WTC11 (cell line): Measurements from ENCODE around the gene CACNA1C.

Experiments
- ARID4B ChIP-seq: sonication (generic); formaldehyde crosslinking; IDR thresholded peaks from 2 replicates; pipeline ENCODE4 v1.8.0; 2023; ENCODE audit warnings: missing genetic modification reagents, mild to moderate bottlenecking, borderline replicate concordance
- ATF6 ChIP-seq: sonication (generic); formaldehyde crosslinking; IDR thresholded peaks from 2 replicates; pipeline ENCODE4 v1.8.1; 2023; ENCODE audit warnings: mild to moderate bottlenecking, missing genetic modification reagents
- CREB1 ChIP-seq: sonication (generic); formaldehyde crosslinking; IDR thresholded peaks from 2 replicates; pipeline ENCODE4 v1.8.0; 2023; ENCODE audit warnings: mild to moderate bottlenecking, missing genetic modification reagents
- CTCF ChIP-seq: fragments of 200-600 bp; IDR thresholded peaks from 2 replicates; pipeline ENCODE4 v1.8.0; 2022; ENCODE audit warnings: antibody characterized with exemption
- E2F4 ChIP-seq: sonication (generic); formaldehyde crosslinking; IDR thresholded peaks from 2 replicates; pipeline ENCODE4 v1.8.1; 2022; ENCODE audit warnings: low read depth, mild to moderate bottlenecking, moderate library complexity, missing genetic modification reagents, borderline replicate concordance
- MLX ChIP-seq: sonication (generic); formaldehyde crosslinking; IDR thresholded peaks from 2 replicates; pipeline ENCODE4 v1.8.1; 2023; ENCODE audit warnings: mild to moderate bottlenecking, missing genetic modification reagents, moderate library complexity
- NR2C2 ChIP-seq: sonication (generic); formaldehyde crosslinking; IDR thresholded peaks from 2 replicates; pipeline ENCODE4 v1.8.0; 2022; ENCODE audit warnings: mild to moderate bottlenecking, missing genetic modification reagents
- RELA ChIP-seq: sonication (generic); formaldehyde crosslinking; IDR thresholded peaks from 2 replicates; pipeline ENCODE4 v1.8.1; 2022; ENCODE audit warnings: missing genetic modification reagents, mild to moderate bottlenecking, borderline replicate concordance
- TEAD1 ChIP-seq: sonication (generic); formaldehyde crosslinking; IDR thresholded peaks from 2 replicates; pipeline ENCODE4 v1.8.0; 2022; ENCODE audit warnings: mild to moderate bottlenecking, missing genetic modification reagents
- TF ChIP-seq, protein P1 (sequence below): sonication (generic); formaldehyde crosslinking; IDR thresholded peaks from 2 replicates; pipeline ENCODE4 v1.8.1; 2023; ENCODE audit warnings: mild to moderate bottlenecking, missing genetic modification reagents, moderate library complexity
- TF ChIP-seq, protein P2 (sequence below): sonication (generic); formaldehyde crosslinking; IDR thresholded peaks from 2 replicates; pipeline ENCODE4 v1.8.0; 2022; ENCODE audit warnings: mild to moderate bottlenecking, missing genetic modification reagents
- TF ChIP-seq, protein P3 (sequence below): sonication (generic); formaldehyde crosslinking; IDR thresholded peaks from 2 replicates; pipeline ENCODE4 v1.8.0; 2022; ENCODE audit warnings: mild to moderate bottlenecking, missing genetic modification reagents

DNA sequence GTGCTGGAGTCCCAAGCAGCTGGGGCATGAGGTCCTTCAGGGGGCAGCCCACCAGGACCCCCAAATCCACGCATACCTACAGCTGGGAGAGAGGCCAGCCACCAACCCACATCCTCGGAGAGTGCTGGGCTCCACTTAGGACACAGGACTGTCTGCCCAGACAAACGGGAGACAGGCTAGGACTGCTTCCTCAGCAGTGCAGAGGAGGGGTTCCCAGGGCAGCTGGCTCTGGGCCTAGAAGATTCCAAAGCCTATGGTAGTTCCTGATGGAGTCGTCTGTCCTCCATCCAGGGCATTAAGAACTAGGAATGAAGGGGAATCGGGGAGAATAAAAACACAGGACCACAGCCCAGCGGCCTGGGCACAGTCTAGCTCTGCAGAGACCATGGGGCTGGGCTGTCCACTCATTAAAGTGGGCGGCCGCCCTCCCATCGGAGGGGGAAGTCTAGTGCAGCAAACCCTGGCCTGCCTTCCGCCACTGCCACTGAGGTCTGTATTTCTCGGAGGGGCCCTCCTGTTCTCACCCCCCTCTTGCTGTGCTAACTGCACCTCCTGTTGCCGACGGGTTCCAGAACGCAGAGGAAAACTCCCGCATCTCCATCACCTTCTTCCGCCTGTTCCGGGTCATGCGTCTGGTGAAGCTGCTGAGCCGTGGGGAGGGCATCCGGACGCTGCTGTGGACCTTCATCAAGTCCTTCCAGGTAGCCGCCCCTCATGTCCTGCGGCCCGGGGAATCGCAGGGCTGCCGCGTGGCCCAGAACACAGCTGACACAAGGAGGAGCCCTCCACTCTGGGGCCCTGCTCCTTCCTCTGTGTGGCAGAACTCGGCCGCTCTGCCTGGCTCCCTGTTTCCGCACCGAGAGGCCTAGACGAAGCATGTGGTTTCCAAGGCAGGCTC, 598.5 kb downstream of the CACNA1C start:
- TF ChIP-seq MLX (CRISPR knock-in tag) (no peak), CTCF (no peak), RELA (CRISPR knock-in tag) (no peak), TEAD1 (CRISPR knock-in tag) (no peak), ARID4B (CRISPR knock-in tag) (no peak), CREB1 (CRISPR knock-in tag) (no peak), ATF6 (CRISPR knock-in tag) (no peak), NR2C2 (CRISPR knock-in tag) (no peak), E2F4 (CRISPR knock-in tag) (no peak)
- TF ChIP-seq, protein P1, sequence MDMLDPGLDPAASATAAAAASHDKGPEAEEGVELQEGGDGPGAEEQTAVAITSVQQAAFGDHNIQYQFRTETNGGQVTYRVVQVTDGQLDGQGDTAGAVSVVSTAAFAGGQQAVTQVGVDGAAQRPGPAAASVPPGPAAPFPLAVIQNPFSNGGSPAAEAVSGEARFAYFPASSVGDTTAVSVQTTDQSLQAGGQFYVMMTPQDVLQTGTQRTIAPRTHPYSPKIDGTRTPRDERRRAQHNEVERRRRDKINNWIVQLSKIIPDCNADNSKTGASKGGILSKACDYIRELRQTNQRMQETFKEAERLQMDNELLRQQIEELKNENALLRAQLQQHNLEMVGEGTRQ (CRISPR knock-in tag): no peak
- TF ChIP-seq, protein P2, sequence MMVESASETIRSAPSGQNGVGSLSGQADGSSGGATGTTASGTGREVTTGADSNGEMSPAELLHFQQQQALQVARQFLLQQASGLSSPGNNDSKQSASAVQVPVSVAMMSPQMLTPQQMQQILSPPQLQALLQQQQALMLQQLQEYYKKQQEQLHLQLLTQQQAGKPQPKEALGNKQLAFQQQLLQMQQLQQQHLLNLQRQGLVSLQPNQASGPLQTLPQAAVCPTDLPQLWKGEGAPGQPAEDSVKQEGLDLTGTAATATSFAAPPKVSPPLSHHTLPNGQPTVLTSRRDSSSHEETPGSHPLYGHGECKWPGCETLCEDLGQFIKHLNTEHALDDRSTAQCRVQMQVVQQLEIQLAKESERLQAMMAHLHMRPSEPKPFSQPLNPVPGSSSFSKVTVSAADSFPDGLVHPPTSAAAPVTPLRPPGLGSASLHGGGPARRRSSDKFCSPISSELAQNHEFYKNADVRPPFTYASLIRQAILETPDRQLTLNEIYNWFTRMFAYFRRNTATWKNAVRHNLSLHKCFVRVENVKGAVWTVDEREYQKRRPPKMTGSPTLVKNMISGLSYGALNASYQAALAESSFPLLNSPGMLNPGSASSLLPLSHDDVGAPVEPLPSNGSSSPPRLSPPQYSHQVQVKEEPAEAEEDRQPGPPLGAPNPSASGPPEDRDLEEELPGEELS (CRISPR knock-in tag): no peak
- TF ChIP-seq, protein P3, sequence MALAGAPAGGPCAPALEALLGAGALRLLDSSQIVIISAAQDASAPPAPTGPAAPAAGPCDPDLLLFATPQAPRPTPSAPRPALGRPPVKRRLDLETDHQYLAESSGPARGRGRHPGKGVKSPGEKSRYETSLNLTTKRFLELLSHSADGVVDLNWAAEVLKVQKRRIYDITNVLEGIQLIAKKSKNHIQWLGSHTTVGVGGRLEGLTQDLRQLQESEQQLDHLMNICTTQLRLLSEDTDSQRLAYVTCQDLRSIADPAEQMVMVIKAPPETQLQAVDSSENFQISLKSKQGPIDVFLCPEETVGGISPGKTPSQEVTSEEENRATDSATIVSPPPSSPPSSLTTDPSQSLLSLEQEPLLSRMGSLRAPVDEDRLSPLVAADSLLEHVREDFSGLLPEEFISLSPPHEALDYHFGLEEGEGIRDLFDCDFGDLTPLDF: no peak
